ENCODE results near the gene CLEC2B.

Gene CLEC2B

DNA sequence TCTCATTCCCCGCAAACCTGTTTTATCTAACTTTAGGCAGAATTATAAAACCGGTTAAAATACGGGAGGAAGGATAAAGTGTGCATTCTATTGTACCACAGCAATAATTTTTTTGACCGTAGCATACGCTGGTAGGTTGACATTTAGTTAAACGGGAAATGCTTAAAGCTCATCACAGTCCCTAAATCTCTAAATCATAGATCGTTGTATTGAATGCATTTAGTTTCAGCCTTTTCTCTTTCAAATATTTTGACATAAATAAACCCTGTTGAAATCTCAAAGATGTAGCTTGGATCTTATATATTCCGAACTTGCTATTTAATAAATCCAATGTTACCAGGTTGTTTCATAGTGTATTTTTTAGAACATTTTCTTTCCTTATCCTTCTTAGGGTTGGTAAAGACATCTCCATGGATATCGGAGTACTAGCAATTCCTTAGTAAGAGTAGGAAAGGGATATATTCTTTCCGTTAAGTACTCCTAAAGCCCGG is 798 bp downstream of the CLEC2B start:
- DNase-seq: no peak

DNA sequence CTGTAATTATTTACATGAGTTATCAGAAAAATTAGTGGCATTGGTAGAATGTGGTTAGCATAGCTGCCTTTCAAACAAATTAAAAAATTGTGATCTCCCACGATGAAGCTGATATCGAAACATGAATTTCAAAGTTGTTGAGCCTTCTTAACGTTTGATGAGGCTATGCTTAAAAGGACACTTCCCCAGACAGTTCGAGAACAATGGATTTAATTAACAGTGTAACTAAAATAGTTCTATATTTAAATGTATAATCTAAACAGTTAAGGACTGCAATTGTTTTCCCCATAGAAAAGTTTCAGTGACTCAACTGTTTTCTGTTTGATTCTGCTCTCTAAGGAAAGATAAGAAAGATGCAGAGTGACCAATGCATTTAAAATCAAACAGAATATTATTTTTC is 1.6 kb downstream of the CLEC2B start:
- DNase-seq: no peak

DNA sequence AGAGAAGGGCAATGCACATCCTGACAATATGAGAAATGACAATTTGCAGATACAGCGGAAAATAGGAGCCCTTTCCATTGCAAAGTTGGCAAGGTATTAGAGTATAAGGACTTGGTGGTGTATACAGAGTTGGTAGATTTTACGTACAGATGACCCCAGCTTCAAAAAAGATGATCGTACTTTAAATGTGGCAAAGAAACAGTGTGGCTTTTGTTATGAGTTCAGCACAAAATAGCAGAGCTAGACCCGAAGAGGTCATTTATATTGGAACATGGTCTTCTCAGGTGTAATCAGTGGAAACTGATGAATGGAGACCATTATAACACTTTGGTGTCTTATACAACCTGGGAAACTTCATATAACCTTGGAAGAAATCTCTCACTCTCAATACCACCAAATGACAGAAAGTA is 2.3 kb downstream of the CLEC2B start:
- DNase-seq: no peak

DNA sequence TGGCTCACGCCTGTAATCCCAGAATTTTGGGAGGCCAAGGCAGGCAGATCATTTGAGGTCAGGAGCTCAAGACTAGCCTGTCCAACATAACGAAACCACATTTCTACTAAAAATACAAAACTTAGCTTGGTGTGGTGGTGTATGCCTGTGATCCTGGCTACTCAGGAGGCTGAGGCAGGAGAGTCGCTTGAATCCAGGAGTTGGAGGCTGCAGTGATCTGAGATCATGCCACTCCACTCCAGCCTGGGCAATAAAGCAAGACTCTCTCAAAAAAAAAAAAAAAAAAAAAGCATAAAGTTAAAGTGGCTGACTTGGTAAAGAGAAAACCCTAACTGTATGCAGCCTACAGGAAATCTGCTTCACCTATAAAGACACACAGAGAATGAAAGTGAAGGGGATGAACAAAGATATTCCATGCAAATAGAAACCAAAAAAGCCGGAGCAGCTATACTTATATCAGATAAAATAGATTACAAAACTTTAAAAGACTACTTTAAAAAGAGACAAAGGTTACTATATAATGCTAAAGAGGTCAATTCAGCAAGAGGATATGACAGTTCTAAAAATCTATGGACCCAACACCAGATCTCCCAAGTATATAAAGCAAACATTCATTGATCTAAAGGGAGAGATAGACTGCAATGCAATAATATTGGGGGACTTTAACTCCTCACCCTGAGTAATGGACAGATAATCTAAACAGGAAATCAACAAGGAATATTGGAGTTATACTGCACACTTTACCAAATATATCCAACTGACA is 4.1 kb downstream of the CLEC2B start:
- DNase-seq: no peak

DNA sequence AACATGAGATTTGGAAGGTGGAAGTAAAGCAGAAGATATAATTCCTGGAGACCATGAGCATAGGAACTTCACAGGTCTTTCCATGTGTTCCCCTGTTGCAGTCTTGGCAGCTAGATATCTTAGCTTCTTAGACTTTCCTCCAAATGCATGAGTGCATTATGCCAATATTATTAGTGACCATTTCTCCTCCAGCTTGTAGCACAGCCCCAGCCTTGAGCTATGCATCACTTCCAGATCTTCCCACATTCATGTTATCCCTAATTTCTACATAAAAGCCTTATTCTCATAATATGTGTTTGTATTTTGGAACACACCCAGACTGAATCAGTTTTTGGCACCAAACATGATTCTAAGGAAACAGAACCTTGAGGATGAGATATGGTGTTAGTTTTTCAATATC is 11.0 kb downstream of the CLEC2B start:
- DNase-seq: no peak

DNA sequence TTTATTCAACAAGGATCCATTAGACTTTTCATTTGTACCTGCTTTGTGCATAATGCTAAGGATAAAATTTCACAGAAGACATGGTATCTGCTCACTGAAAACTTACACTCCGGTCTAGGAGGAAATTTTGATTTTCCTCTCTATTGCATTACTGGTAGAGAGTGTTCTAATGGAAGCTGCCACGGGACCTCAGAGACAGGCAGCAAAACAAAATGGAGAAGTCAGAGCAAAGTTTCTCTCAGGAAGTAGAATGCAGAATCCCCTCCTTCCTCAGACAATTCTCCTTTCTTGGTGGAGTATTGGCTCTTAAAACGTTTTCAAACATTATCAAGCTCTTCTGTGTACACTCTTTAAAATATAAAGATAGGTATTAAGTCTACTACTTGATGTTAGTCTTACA is 12.3 kb downstream of the CLEC2B start:
- DNase-seq: no peak

DNA sequence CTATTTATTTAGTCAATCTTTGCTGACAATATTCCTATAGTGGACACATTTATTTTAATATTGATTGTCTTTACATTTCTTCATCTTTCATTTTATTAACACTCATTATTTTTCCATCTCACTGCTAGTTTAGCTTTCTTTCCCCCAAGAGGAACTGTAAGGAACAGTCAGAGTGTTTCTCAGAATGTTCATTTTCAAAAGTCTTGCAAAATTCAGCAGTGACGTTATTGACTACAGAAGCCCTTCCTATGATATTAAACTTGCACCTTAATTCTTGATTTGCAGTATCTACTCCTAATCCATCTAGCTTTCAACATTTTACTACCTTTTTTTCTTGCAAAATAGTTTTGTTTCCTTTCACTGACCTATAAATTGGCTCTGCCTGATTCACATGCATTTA is 13.0 kb downstream of the CLEC2B start:
- no peak for DNase-seq

DNA sequence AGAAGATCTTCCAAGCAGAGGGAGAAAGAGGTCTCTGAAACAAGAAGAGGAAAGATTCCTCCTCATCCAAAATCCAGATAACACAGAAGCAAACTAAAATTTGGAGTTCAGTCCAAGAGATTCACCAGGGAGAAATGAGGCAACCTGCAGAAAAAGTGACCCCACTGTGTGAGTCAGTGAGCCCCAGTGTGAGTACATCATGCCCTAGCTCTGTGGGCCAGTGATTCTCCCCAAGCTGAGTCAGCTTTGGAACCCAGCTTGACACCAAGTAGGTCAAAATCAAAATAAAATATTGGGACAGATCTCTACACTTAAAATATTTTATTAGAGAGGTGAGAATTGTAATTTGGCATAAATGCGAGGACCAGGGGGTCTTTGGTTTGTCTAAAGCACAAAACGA is 17.2 kb downstream of the CLEC2B start:
- DNase-seq: no peak

DNA sequence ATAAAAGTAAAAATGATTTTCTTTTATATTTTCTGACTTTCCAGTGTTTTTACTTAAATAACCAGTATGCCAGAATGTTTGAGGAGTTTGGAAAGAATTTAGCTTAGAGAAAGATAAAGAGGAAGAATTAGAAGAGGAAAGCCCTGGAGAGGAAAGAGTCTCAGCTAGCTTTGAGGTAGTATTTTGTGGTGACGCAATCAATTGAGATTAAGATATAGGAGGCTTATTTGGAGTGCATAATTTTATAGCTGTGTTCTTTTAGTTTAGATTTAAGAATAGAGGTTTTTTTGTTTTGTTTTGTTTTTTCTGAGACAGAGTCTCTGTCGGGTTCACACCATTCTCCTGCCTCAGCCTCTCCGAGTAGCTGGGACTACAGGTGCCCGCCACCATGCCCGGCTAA is 18.1 kb downstream of the CLEC2B start:
- no peak for DNase-seq

DNA sequence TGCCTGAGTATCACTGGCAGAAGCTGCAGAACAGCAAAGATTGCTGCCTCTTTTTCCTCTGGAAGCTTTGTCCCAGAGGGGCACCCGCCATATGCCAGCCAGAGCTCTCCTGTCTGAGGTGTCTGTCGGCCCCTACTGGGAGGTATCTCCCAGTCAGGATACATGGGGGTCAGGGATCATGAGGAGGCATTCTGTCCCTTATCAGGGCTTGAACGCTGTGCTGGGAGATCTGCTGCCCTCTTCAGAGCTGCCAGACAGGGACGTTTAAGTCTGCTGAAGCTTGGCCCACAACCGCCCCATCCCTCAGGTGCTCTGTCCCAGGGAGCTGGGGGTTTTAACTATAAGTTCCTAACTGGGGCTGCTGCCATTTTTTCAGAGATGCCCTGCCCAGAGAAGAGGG is 20.3 kb downstream of the CLEC2B start:
- DNase-seq: no peak

DNA sequence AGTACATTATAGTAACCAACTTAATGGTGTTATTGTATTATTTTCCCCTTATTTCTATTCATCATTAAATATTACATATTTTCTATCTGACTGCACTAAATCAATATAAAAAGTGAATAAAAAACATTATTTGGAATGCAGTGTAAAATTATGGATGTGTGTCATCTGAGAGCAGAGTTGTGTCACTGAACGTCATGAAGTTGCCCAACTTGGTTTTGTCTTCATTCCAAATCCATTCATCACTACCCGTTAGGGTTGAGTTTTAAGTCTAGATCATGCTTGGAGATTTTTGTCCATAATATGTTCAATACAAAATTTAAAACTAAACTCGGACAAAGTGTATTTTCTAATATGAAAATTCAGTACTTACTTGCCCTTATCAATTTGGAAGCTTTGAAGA is 25.7 kb downstream of the CLEC2B start:
- no peak for DNase-seq

DNA sequence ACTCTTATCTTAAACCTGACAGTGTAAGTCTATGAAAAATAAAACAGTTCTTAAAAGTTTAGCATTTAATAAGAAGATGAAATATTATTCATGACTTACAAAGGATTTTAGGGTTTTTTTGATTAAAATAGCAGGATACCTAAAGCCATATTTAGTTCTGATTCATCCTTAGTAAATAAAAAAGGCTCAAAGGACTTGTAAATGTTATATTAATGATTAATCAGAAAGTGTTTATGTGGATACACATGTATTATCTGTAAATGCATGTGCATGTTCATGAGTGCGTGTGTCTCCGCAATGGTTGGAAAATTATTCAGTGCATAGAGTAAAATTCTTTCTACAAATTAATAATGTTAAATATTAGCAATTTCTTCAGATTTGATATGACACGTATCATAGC is 37.4 kb downstream of the CLEC2B start:
- DNase-seq: no peak

DNA sequence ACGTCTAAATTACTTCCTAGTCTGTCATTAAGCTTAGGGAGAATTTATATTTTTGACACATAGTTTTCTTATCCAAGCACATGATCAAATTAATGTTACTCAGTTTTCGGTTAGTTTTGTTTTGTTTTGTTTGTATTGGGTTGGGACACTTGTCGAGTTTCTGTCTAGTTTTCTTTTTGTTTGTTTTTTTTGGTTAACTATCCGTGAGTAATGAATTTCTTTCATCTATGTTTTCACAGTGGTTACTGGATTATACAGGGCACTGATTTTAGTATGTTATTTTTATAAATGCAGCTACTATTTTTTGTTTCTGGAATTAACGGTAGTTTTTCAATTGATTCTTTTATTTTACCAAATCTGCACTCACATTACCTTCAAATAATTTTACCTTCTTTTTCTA is 39.2 kb downstream of the CLEC2B start:
- DNase-seq: no peak

DNA sequence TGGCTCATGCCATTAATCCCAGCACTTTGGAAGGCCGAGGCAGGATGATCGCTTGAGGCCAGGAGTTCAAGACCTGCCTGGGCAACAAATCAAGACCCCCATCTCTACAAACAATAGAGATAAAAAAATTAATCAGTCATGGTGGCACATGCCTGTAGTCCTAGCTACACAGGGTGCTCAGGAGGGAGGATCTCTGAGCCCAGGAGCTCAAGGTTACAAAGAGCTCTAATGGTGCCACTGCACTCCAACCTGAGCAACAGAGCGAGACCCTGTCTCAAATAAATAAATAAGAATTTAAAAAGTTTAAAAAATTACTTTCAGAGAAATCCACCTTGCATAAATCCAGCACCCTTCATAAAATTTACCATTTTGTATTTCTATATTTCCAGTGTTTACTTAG is 39.7 kb downstream of the CLEC2B start:
- DNase-seq: no peak

DNA sequence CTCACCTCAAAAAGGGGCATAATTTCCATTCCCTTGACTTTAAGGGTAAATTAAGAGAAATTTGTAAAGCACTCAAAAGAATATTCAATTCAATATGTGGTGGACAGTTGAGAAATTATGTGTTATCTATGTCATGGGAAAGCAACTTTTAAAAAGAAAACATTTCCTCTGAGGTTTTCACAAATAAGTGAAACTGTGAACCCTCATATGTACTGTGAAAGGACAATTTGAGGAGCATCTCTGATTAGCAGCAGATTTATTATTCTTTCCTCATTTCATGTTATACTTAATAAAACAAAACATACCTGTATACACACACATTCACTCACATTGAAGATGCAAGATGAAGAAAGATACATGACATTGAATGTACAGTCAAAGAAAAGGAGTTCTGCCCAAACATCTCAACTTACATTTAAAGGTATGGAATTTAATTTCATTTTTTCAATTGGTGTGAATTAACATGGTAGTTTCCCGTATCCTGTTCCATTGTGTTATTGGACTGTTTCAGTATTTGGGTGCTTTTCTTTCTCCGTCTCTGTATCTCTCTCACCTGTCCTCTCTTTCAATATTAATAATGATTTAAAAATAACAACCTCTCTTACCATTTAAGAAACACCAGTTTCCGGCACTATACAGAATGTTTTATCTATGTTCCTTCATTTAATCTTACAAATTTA is 41.8 kb downstream of the CLEC2B start, which contains the start of gene KLRF1:
Gene KLRF1 (plus strand): TSS at position 273 of the 680 bp plus-strand sequence. CDS start 64 bp downstream, at position 337.
- DNase-seq: no peak

DNA sequence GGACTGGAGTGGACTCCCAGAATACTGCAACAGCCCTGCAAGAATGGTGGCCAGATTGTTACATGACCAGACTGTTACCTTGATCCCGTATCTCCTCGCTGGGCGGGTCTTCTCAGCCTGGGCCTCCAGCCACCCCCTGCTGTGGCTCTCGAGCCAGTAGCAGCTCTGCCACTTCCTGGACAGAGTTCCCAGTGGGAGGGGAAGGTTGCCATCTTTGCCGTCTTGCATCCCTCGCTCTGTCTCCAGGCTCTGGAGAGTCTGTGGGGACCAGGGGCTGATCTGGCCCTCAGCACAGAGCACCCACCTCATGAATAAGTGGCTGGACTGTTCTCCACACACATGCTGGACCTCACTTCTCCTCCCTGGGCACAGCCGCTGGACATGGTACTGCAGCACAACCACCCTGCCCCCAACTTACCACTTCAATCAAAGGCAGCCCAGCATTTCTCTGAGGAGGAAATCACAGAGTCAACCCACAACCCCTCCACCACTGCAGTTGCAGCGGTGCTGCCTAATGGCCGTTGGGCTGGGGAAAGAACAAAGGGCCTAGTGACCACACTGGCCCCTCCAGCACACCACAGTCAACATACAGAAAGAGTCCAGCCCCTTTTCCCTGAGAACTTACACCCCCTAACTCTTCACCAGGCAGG is 48.7 kb downstream of the CLEC2B start:
- no peak for DNase-seq

DNA sequence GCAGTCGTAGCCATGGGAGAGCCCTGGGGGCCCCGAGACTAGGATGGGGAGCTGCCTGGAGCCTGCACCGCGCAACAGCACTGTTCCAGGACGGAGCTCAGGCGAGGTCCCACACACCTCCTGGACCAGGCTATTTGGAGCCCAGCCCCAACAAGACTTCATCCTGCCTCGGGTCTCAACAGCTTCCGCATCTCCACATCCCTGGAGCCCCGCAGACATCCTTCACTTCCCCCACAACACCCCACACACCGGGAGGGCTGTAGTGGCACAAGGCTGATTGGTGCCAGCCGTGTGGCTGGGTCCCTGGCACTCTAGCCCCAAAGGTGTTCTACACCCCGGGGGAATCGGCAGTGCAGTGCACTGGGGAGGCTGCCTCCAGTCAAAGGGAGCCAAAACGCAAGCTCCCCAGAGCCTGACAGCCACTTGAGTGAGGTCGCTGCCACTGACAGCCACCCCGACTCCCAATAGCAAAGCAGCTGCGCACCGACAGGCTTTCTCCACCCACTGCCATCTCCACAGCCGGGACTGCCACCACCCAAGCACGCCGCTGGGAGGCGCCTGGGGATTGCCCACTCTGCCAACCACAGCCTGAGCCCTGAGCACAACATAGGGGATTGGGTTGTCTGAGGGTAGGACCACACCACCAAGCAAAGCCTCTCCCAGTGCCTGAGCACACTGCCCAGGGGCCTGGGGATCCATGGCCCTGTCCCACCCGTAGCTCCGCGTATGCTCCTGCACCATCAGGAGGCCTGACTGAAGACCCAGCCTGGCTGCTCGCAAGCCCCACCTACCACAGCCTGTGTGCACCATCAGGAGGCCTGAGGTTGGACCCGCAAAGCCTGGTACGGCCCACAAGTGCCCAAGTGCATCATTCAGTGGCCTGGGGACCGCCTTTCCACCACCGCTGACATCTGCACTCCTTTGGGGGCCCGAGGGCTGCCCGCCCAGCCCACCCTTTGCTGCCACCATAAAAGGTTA is 55.0 kb downstream of the CLEC2B start:
- no peak for DNase-seq

DNA sequence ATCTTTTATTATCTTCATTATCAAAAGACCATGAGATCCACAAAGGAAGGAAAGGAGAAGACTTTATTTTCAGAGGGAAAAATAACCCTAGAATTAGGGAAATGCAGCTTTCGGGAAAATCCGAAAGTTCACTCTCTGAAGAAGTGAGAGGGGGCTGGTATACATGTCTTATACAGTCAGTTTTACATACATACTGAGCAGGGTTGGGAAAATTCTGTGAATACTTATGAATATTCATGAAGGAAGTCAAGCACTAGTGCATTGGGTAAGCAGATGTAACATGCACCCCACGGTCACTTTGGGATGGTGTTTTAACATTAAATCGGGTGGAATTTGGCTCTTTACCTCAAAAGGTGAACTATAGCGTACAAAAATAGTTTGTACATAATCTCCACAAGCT is 57.5 kb downstream of the CLEC2B start:
- DNase-seq: no peak

DNA sequence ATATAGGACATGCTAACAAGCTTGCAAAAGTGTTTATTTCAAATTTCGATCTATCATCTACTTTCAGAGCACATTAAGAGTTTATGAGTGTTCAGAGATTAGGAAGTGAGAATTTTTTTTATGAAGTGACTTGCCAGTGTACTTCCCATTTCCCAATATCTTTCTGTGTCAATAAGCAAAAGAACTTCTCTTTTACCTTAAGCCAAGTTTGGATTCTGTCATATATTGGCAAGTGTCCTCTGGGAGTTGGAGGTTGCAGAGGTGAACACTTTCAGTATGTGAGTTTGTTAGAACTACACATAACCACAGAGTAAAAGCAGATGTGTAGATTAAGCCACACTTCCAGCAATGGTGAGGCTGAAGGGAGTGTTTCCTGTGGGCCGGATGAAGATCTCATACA is 58.5 kb downstream of the CLEC2B start:
- DNase-seq: no peak

DNA sequence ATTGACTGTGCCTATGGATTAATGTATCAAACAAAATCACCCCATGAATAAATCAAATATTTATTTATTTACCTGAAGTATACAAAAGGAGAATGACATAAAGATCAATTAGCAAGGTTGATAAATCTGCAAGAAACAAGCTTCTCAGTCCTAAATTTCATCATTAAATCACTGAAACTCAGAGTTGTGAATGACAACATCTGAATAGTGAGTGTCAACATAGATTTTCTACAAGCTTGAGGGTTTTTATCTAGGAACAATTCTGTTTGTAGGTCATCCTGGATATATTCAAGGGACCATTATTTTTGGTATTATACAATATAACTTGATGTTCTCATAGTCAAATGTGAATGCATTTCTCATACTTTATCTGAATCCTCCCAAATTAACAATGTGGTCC is 59.3 kb downstream of the CLEC2B start:
- DNase-seq: no peak

DNA sequence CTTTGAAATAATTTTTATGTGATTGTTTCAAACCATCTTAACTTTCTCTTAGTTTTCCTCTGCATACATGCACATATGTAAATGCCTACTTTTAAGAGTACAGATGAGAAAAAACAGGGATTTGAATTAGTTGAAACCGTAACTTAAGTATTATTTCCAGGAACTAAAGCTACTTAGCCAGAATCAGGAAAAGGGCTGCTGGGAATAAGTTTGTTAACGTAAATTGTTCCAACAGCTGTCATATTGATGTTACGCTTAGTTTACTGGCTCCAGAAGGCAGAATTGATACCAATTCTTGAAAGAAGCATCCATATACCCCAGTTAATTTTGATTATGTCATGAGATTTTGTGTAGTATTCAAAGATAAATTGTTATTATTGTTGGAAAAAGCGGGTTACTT is 59.8 kb downstream of the CLEC2B start:
- no peak for DNase-seq

DNA sequence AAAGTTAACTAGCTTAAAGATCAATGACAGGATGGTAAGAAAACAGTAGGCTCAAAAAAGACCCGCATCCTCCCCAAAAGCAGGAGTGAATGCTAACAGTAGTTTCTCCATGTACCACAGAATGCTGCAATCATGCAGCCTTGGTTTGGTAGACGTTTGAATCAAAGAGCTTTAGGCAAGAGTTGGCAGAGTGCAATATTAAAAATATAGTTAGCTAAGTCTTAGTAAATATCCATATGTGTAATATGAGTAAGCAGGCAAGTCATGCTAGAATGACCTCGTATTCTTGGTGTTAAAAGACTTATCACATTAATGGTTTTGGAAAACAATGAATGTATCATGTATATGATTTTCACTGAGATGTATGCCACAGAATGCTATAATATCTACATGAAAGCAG is 60.6 kb downstream of the CLEC2B start:
- no peak for DNase-seq

DNA sequence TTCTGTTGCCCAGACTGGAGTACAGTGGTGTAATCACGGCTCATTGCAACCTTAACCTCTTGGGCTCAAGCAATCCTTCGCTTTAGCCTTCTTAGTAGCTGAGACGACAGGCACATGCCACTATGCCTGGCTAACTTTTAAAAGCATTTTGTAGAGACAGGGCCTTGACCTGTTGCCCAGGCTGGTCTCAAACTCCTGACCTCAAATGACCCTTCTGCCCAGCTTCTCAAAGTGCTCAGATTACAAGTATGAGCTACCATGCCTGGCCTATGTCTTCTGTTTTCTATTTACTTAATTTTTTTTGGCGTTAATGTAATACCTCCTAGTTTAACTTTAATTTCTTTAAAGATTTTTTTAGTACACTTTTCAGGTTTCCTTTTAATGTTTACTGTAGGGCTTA is 62.4 kb downstream of the CLEC2B start:
- no peak for DNase-seq
